Stimulated activated CD8-positive, alpha-beta memory T cell treated with anti-CD3 and anti-CD28 coated beads, Interleukin-7, amount 100 ng/mL, for 1 hour (primary cell): ENCODE measurements around the gene SRD5A3.

Experiments
- DNase-seq, 2 donors: peaks; one replicate each; pipeline ENCODE4 v3.0.0-alpha.2; 2020; ENCODE audit warnings: low read depth in 2 of 2

SRD5A3 gene

GRCh38 chr4:55407764-55408163 is 61.7 kb downstream of the SRD5A3 start:
- DNase-seq = no peak

GRCh38 chr4:55409468-55410171 is 63.6 kb downstream of the SRD5A3 start:
- no peak for DNase-seq

GRCh38 chr4:55410431-55410830 is 64.4 kb downstream of the SRD5A3 start:
- no peak for DNase-seq

- no peak for DNase-seq
These were observed 65.6 kb downstream of the SRD5A3 start for GRCh38 chr4:55411621-55412020.

- no peak for DNase-seq
These were observed 70.1 kb downstream of the SRD5A3 start for GRCh38 chr4:55416176-55416575.
